Smooth muscle cell (in vitro differentiated cells): ENCODE results near the gene COX10. TPM values are rescaled to one million over a fixed set of nuclear protein-coding genes. Genes with fewer than 3 reads are reported as not detected.
"Not testable (repeated sequence)": the region's sequence is repeated elsewhere in the genome, so short reads cannot be mapped to it uniquely, and the experiment has no call there.

ENCODE experiments used
- DNase-seq: peaks from one replicate; lab custom pipeline; 2025; ENCODE audit not compliant: unreplicated experiment; lab: John Stamatoyannopoulos, UW
- H2AFZ ChIP-seq: fragments of 200-600 bp; sonication (generic); 2 replicates; pipeline ENCODE4 v1.6.0; 2016; ENCODE audit warnings: antibody characterized with exemption, low read depth, mild to moderate bottlenecking
- H3F3A ChIP-seq: fragments of 200-600 bp; sonication (generic); 2 replicates; pipeline ENCODE4 v1.6.0; 2017; ENCODE audit warnings: antibody characterized with exemption, low read depth
- H3K27ac ChIP-seq: fragments of 200-600 bp; sonication (generic); 2 replicates; pipeline ENCODE4 v1.5.1; 2016; ENCODE audit warnings: low read depth, mild to moderate bottlenecking
- H3K27me3 ChIP-seq: fragments of 200-600 bp; sonication (generic); 2 replicates; pipeline ENCODE4 v1.6.1; 2016; ENCODE audit warnings: low read depth, mild to moderate bottlenecking
- H3K36me3 ChIP-seq: fragments of 200-600 bp; sonication (generic); 2 replicates; pipeline ENCODE4 v1.5.1; 2016; ENCODE audit warnings: low read depth
- H3K4me1 ChIP-seq: fragments of 200-600 bp; sonication (generic); 2 replicates; pipeline ENCODE4 v1.5.1; 2016; ENCODE audit warnings: low read depth
- H3K4me2 ChIP-seq: fragments of 200-600 bp; sonication (generic); 2 replicates; pipeline ENCODE4 v1.6.0; 2016; ENCODE audit warnings: mild to moderate bottlenecking
- H3K4me3 ChIP-seq: fragments of 200-600 bp; sonication (generic); 2 replicates; pipeline ENCODE4 v1.5.1; 2016; ENCODE audit warnings: mild to moderate bottlenecking
- H3K79me2 ChIP-seq: fragments of 200-600 bp; sonication (generic); 2 replicates; pipeline ENCODE4 v1.6.0; 2016; ENCODE audit warnings: low read depth, mild to moderate bottlenecking
- H3K9ac ChIP-seq: fragments of 200-600 bp; sonication (generic); 2 replicates; pipeline ENCODE4 v1.6.0; 2016; ENCODE audit warnings: low read depth
- H3K9me3 ChIP-seq: fragments of 200-600 bp; sonication (generic); replicated peaks from 2 replicates; pipeline ENCODE4 v1.5.1; 2016; ENCODE audit warnings: low read depth
- H4K20me1 ChIP-seq: fragments of 200-600 bp; sonication (generic); 2 replicates; pipeline ENCODE4 v1.6.0; 2016; ENCODE audit warnings: low read depth
- CTCF ChIP-seq: fragments of 200-600 bp; sonication (generic); IDR thresholded peaks from 2 replicates; pipeline ENCODE4 v1.5.1; 2017; ENCODE audit warnings: borderline replicate concordance, mild to moderate bottlenecking, antibody characterized with exemption; ENCODE audit not compliant: insufficient read depth, poor library complexity, severe bottlenecking
- WGBS: methylation state at CpG from one replicate; pipeline ENCODE4 v1.1.7; 2016; ENCODE audit warnings: low lambda C conversion rate; 5-methylcytosine and 5-hydroxymethylcytosine counted together
- polyA plus RNA-seq: library from polyadenylated mRNA; unstranded; fragments of >200 nt; fragmentation: Nextera tagmentation; extraction: Ambion mirVana; gene quantifications from 2 replicates; pipeline ENCODE4 v1.2.1, GENCODE V29; 2016
- total RNA-seq: library from RNA; depleted of rRNA; stranded (reverse); fragments of >200 nt; gene quantifications from 2 replicates; pipeline ENCODE4 v1.2.3, GENCODE V29; 2014

The COX10 gene
- total and polyA plus RNA-seq, 2 experiments from 2014 or later = 15.1 to 18.4 TPM

GRCh38 chr17:14168582-14168981 is 99.3 kb downstream of the COX10 start:
- H3K79me2 ChIP-seq = no peaks in the 10 kb centered on the region
- no peak for DNase-seq
- no peaks in the 10 kb centered on the region for H3K4me1 ChIP-seq
- H3K4me2 ChIP-seq = no peak overlapping the region
- peaks cover 3% of the 10 kb centered on the region for H4K20me1 ChIP-seq
- peaks cover 15% of the 10 kb centered on the region for H3K9me3 ChIP-seq
- no peaks in the 10 kb centered on the region for H3F3A ChIP-seq
- H3K27ac ChIP-seq = no peak overlapping the region
- H3K27me3 ChIP-seq = no peaks in the 10 kb centered on the region
- no peak overlapping the region for H2AFZ ChIP-seq
- H3K4me3 ChIP-seq = no peak overlapping the region
- H3K9ac ChIP-seq = no peak overlapping the region
- H3K36me3 ChIP-seq = no peaks in the 10 kb centered on the region
- no peak for TF ChIP-seq CTCF
- WGBS = 96% methylated on average over 3 of the region's 3 CpGs

GRCh38 chr17:14169287-14169686 is 100.0 kb downstream of the COX10 start:
- Histone ChIP-seq H3K36me3 (no peaks in the 10 kb centered on the region), H3K9me3 (peaks cover 15% of the 10 kb centered on the region), H2AFZ (no peak overlapping the region), H3K4me1 (no peaks in the 10 kb centered on the region), H3K4me2 (no peak overlapping the region), H4K20me1 (peaks cover 3% of the 10 kb centered on the region), H3K27me3 (no peaks in the 10 kb centered on the region), H3K27ac (no peak overlapping the region), H3K79me2 (no peaks in the 10 kb centered on the region), H3F3A (no peaks in the 10 kb centered on the region), H3K4me3 (no peak overlapping the region), H3K9ac (no peak overlapping the region)
- 94% methylated on average over 2 of the region's 2 CpGs for WGBS
- TF ChIP-seq CTCF = no peak
- no peak for DNase-seq

- no peak for TF ChIP-seq CTCF
- H3K4me3 ChIP-seq = no peak overlapping the region
- no peaks in the 10 kb centered on the region for H3K36me3 ChIP-seq
- H4K20me1 ChIP-seq = no peaks in the 10 kb centered on the region
- H3K79me2 ChIP-seq = no peaks in the 10 kb centered on the region
- H3K27ac ChIP-seq = no peak overlapping the region
- H2AFZ ChIP-seq = no peak overlapping the region
- no peak for DNase-seq
- H3K9me3 ChIP-seq = peaks cover 15% of the 10 kb centered on the region
- 98% methylated on average over 1 of the region's 1 CpG for WGBS
- no peaks in the 10 kb centered on the region for H3F3A ChIP-seq
- H3K4me2 ChIP-seq = no peak overlapping the region
- H3K9ac ChIP-seq = no peak overlapping the region
- no peaks in the 10 kb centered on the region for H3K27me3 ChIP-seq
- H3K4me1 ChIP-seq = no peaks in the 10 kb centered on the region
Measured at GRCh38 chr17:14169901-14170300, 100.6 kb downstream of the COX10 start.

- not testable (repeated sequence) for H3K9me3 ChIP-seq, H3K36me3 ChIP-seq, DNase-seq, H2AFZ ChIP-seq, H3K27me3 ChIP-seq, H3K79me2 ChIP-seq, H3K27ac ChIP-seq, H3F3A ChIP-seq, H3K4me1 ChIP-seq, H3K4me3 ChIP-seq, H4K20me1 ChIP-seq, H3K4me2 ChIP-seq, H3K9ac ChIP-seq
- WGBS = 90% methylated on average over 3 of the region's 3 CpGs
Measured at GRCh38 chr17:14176989-14177388, 107.7 kb downstream of the COX10 start.

- not testable (repeated sequence) for DNase-seq, H3K4me3 ChIP-seq, H3K36me3 ChIP-seq, H2AFZ ChIP-seq, H3K4me2 ChIP-seq, H3K27ac ChIP-seq, H3K9me3 ChIP-seq, H3K4me1 ChIP-seq, H3F3A ChIP-seq, H3K9ac ChIP-seq, H3K27me3 ChIP-seq, H3K79me2 ChIP-seq, H4K20me1 ChIP-seq
- WGBS = no CpG with 5 or more reads among the region's 4 CpGs
Measured at GRCh38 chr17:14177801-14178200, 108.5 kb downstream of the COX10 start.

- H3K27me3 ChIP-seq, DNase-seq, H3K9me3 ChIP-seq, H2AFZ ChIP-seq, H3K4me1 ChIP-seq, H3K36me3 ChIP-seq, H3K79me2 ChIP-seq, H3K9ac ChIP-seq, H4K20me1 ChIP-seq, H3K4me3 ChIP-seq, H3F3A ChIP-seq: not testable (repeated sequence)
- H3K27ac ChIP-seq = peak overlapping the region; percentile 42
- WGBS = 14% methylated on average over 1 of the region's 1 CpG
- peak overlapping the region; percentile 65 for H3K4me2 ChIP-seq
Measured at GRCh38 chr17:14179951-14180350, 110.6 kb downstream of the COX10 start.

GRCh38 chr17:14182084-14182483 is 112.8 kb downstream of the COX10 start:
- WGBS = 96% methylated on average over 6 of the region's 6 CpGs
- H3K27ac ChIP-seq, H4K20me1 ChIP-seq: not testable (repeated sequence)

More at GRCh38 chr17:14182084-14182483, 112.8 kb downstream of the COX10 start:
- not testable (repeated sequence) for H3K9me3 ChIP-seq, H3K4me2 ChIP-seq, H2AFZ ChIP-seq, DNase-seq, H3K9ac ChIP-seq, H3K27me3 ChIP-seq, H3K36me3 ChIP-seq, H3K79me2 ChIP-seq, H3K4me3 ChIP-seq, H3K4me1 ChIP-seq, H3F3A ChIP-seq
